ENCODE results near the gene TMEM151B.

GRCh38 chr6:44342052-44342451, 71.8 kb downstream of the TMEM151B start:
- TF ChIP-seq TAF1 (IDR thresholded peaks at IDR 0.05; ENCODE audit: low read depth, low read length) (no peak), POLR2A (IDR thresholded peaks at IDR 0.05; ENCODE audit: low read depth, low read length) (no peak), POU2F2 (IDR thresholded peaks at IDR 0.05; ENCODE audit: low read depth, low read length) (no peak), POLR2AphosphoS5 (IDR thresholded peaks at IDR 0.05; ENCODE audit: low read depth, low read length) (no peak), PAX5 (IDR thresholded peaks at IDR 0.05; ENCODE audit: insufficient read depth, low read length, severe bottlenecking) (no peak), SPI1 (IDR thresholded peaks at IDR 0.05; ENCODE audit: low read depth, low read length) (no peak)
